ENCODE measurements around the gene RPS8. TPM values are rescaled to one million over a fixed set of nuclear protein-coding genes. Genes with fewer than 3 reads are reported as not detected.

Gene RPS8
- total and polyA plus RNA-seq, 4 donors, result 1,373 to 3,400 (median 1,929) TPM

- intact Hi-C loops (cut with DNase I), result loop anchor here in 1 of 2 donors (5.0 kb wide), 1 partner anchor 40 kb away; the partner anchor contains the start of gene KIF2C
- no peak overlapping the region for H3K4me3 ChIP-seq (ENCODE audit: low read length in 2 of 2)
Observed at GRCh38 chr1:44777547-44777946, 2.2 kb downstream of the RPS8 start.

GRCh38 chr1:44777969-44778635, 2.8 kb downstream of the RPS8 start:
- Histone ChIP-seq H3K9me3 (ENCODE audit: control insufficient read depth, low read length) (no peaks in the 10 kb centered on the region), H3K27ac (ENCODE audit: low read depth in 1 of 2, low read length in 2 of 2) (no peak overlapping the region), H3K36me3 (ENCODE audit: control insufficient read depth in 1 of 2, insufficient read depth in 2 of 2, low read length in 1 of 2) (peaks cover 0 to 7% of the 10 kb centered on the region in 2 donors), H3K4me1 (ENCODE audit: control insufficient read depth in 1 of 2, insufficient read depth in 2 of 2, low read length in 2 of 2) (no peaks in the 10 kb centered on the region), H3K4me3 (ENCODE audit: low read length in 2 of 2) (no peak overlapping the region), H3K27me3 (ENCODE audit: control insufficient read depth in 1 of 2, insufficient read depth in 2 of 2, low read length in 1 of 2) (no peaks in the 10 kb centered on the region)
- no peak for ATAC-seq (ENCODE audit: low FRiP score)
- peak in 1 of 2 donors; percentile 57 for DNase-seq
- 72% methylated on average over 13 of the region's 13 CpGs for WGBS, 2 donors
- intact Hi-C loops (cut with DNase I), result loop anchor here in 1 of 2 donors (5.0 kb wide), 1 partner anchor 41 kb away; the partner anchor contains the start of gene KIF2C

More at GRCh38 chr1:44777547-44777946, 2.2 kb downstream of the RPS8 start:
- Histone ChIP-seq H3K4me1 (ENCODE audit: control insufficient read depth in 1 of 2, insufficient read depth in 2 of 2, low read length in 2 of 2) (no peaks in the 10 kb centered on the region), H3K27me3 (ENCODE audit: control insufficient read depth in 1 of 2, insufficient read depth in 2 of 2, low read length in 1 of 2) (no peaks in the 10 kb centered on the region), H3K9me3 (ENCODE audit: control insufficient read depth, low read length) (no peaks in the 10 kb centered on the region), H3K27ac (ENCODE audit: low read depth in 1 of 2, low read length in 2 of 2) (no peak overlapping the region), H3K36me3 (ENCODE audit: control insufficient read depth in 1 of 2, insufficient read depth in 2 of 2, low read length in 1 of 2) (peaks cover 0 to 7% of the 10 kb centered on the region in 2 donors)
- WGBS, 2 donors, result 82% methylated on average over 14 of the region's 14 CpGs
- ATAC-seq (ENCODE audit: low FRiP score), result no peak
- peak in 1 of 2 donors; percentile 58 for DNase-seq

DNA sequence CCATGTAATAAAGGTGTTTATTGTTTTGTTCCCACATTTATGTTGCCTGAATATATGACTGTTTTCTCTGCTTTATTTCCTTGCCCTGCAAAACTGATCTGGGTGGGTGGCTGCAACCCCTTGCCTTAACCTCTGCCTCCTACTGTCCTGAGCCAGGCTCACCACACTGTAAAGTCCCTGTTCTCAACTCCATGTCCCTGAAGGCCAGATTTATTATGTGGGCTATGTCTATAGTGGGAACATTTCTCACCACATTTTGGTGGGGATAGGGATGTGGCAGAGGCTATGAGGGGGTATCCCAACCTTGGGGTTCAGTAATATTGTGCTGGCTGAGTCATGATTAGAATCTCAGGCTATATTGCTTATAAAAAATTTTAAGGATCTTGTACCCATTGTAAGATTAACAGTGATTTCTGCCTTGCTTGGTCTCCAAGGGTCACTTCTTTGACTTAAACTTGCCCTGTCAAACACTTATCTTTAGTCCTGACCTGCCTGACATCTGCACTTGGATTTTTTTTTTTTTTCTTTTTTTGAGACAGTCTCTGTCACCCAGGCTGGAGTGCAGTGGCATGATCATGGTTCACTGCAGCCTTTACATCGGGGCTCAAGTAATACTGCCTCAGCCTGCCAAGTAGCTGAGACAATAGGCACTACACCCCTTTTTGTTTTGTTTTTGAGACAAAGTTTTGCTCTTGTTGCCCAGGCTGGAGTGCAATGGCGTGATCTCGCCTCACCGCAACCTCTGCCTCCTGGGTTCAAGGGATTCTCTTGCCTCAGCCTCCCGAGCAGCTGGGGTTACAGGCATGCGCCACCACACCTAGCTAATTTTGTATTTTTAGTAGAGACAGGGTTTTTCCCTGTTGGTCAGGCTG, 3.6 kb downstream of the RPS8 start:
- Histone ChIP-seq H3K36me3 (ENCODE audit: control insufficient read depth in 1 of 2, insufficient read depth in 2 of 2, low read length in 1 of 2) (peaks cover 0 to 7% of the 10 kb centered on the region in 2 donors), H3K4me3 (ENCODE audit: low read length in 2 of 2) (no peak overlapping the region), H3K9me3 (ENCODE audit: control insufficient read depth, low read length) (no peaks in the 10 kb centered on the region), H3K27me3 (ENCODE audit: control insufficient read depth in 1 of 2, insufficient read depth in 2 of 2, low read length in 1 of 2) (no peaks in the 10 kb centered on the region), H3K4me1 (ENCODE audit: control insufficient read depth in 1 of 2, insufficient read depth in 2 of 2, low read length in 2 of 2) (no peaks in the 10 kb centered on the region), H3K27ac (ENCODE audit: low read depth in 1 of 2, low read length in 2 of 2) (no peak overlapping the region)
- intact Hi-C loops (cut with DNase I), result loop anchor here in 1 of 2 donors (5.0 kb wide), 1 partner anchor 42 kb away; the partner anchor contains the start of gene KIF2C
- DNase-seq, result peak in 1 of 2 donors; percentile 27
- WGBS, 2 donors, result 92 to 95% methylated on average over 6 of the region's 6 CpGs
- ATAC-seq (ENCODE audit: low FRiP score), result no peak

GRCh38 chr1:44780583-44781121, 5.3 kb downstream of the RPS8 start:
- WGBS, 2 donors, result 90 to 92% methylated on average over 14 of the region's 14 CpGs
- Histone ChIP-seq H3K36me3 (ENCODE audit: control insufficient read depth in 1 of 2, insufficient read depth in 2 of 2, low read length in 1 of 2) (peaks cover 0 to 7% of the 10 kb centered on the region in 2 donors), H3K4me3 (ENCODE audit: low read length in 2 of 2) (no peak overlapping the region), H3K4me1 (ENCODE audit: control insufficient read depth in 1 of 2, insufficient read depth in 2 of 2, low read length in 2 of 2) (no peaks in the 10 kb centered on the region), H3K27ac (ENCODE audit: low read depth in 1 of 2, low read length in 2 of 2) (no peak overlapping the region), H3K9me3 (ENCODE audit: control insufficient read depth, low read length) (no peaks in the 10 kb centered on the region), H3K27me3 (ENCODE audit: control insufficient read depth in 1 of 2, insufficient read depth in 2 of 2, low read length in 1 of 2) (no peaks in the 10 kb centered on the region)
- intact Hi-C loops (cut with DNase I), result loop anchor here in 1 of 2 donors (10.0 kb wide), 1 partner anchor 54 kb away; no protein-coding TSS in a partner anchor
- DNase-seq (peak in 1 of 2 donors; percentile 43), ATAC-seq (ENCODE audit: low FRiP score) (no peak)

GRCh38 chr1:44783697-44784093, 8.4 kb downstream of the RPS8 start:
- H3K27me3 ChIP-seq (ENCODE audit: control insufficient read depth in 1 of 2, insufficient read depth in 2 of 2, low read length in 1 of 2), result no peaks in the 10 kb centered on the region
- no peaks in the 10 kb centered on the region for H3K9me3 ChIP-seq (ENCODE audit: control insufficient read depth, low read length)
- intact Hi-C loops (cut with DNase I), result loop anchor here in 1 of 2 donors (10.0 kb wide), 1 partner anchor 51 kb away; no protein-coding TSS in a partner anchor
- H3K4me3 ChIP-seq (ENCODE audit: low read length in 2 of 2), result no peak overlapping the region
- ATAC-seq (ENCODE audit: low FRiP score) (no peak), DNase-seq (no peak)
- no peaks in the 10 kb centered on the region for H3K36me3 ChIP-seq (ENCODE audit: control insufficient read depth in 1 of 2, insufficient read depth in 2 of 2, low read length in 1 of 2)
- 28 to 37% methylated on average over 8 of the region's 8 CpGs for WGBS, 2 donors
- H3K4me1 ChIP-seq (ENCODE audit: control insufficient read depth in 1 of 2, insufficient read depth in 2 of 2, low read length in 2 of 2), result no peaks in the 10 kb centered on the region
- no peak overlapping the region for H3K27ac ChIP-seq (ENCODE audit: low read depth in 1 of 2, low read length in 2 of 2)

DNA sequence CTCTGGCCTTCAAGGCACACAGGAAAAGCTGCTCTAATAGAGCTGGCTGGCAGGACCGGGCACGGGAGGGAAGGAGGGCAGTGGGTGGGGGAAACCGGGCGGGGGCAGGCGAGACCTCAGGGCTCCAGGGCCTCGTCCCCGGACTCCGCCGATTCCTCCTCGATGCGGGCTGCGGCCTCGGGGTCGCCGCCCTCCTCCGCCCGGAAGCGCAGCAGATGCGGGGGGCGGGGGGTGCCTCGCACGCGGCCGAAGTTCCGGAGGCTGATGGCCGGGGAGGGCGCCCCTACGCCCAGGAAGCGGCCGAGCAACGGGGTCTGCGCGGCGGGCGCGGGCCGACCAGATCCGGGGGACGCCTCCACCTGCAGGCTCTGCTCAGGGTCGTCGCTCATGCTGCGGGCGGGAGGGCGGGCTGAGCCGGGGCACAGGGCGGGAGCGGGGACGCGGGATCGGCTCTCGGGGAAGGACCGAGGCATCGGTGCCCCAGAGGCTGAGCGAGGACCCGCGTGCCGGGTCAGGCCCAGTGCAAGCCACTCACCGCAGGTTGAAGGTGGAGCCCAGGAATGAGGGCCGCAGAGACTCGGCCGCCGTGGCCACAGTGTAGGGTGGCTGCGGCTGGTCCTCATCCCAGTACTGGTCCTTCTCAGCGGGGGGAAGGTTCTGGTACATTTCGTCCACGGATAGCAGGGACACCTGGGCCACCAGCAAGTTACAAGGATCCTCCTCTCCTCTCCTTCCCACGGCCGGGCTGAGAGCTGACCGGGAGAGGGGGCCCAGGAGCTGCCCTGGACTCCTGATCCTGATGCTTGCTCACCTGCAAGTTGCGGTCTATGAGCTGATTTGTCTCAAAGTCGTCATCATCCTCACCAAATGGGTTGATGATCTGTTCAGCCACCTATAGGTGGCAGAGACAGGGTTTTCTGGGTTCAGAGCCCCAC, 9.0 kb downstream of the RPS8 start:
- intact Hi-C loops (cut with DNase I), result loop anchor here (5.0 to 10.0 kb wide), 2 partner anchors 48 to 50 kb away; no protein-coding TSS in a partner anchor
- Histone ChIP-seq H3K4me1 (ENCODE audit: control insufficient read depth in 1 of 2, insufficient read depth in 2 of 2, low read length in 2 of 2) (no peaks in the 10 kb centered on the region), H3K36me3 (ENCODE audit: control insufficient read depth in 1 of 2, insufficient read depth in 2 of 2, low read length in 1 of 2) (no peaks in the 10 kb centered on the region), H3K27me3 (ENCODE audit: control insufficient read depth in 1 of 2, insufficient read depth in 2 of 2, low read length in 1 of 2) (no peaks in the 10 kb centered on the region), H3K9me3 (ENCODE audit: control insufficient read depth, low read length) (no peaks in the 10 kb centered on the region), H3K27ac (ENCODE audit: low read depth in 1 of 2, low read length in 2 of 2) (no peak overlapping the region), H3K4me3 (ENCODE audit: low read length in 2 of 2) (peak overlapping the region in 1 of 2 donors; percentile 38)
- DNase-seq, result peak in 1 of 2 donors; percentile 78
- 7 to 13% methylated on average over 44 to 71 of the region's 71 CpGs for WGBS, 2 donors
- peak; percentile 28 for ATAC-seq (ENCODE audit: low FRiP score)

- DNase-seq (peak in 1 of 2 donors; percentile 73), ATAC-seq (ENCODE audit: low FRiP score) (no peak)
- no peaks in the 10 kb centered on the region for H3K27me3 ChIP-seq (ENCODE audit: control insufficient read depth in 1 of 2, insufficient read depth in 2 of 2, low read length in 1 of 2)
- H3K27ac ChIP-seq (ENCODE audit: low read depth in 1 of 2, low read length in 2 of 2), result no peak overlapping the region
- no peaks in the 10 kb centered on the region for H3K36me3 ChIP-seq (ENCODE audit: control insufficient read depth in 1 of 2, insufficient read depth in 2 of 2, low read length in 1 of 2)
- intact Hi-C loops (cut with DNase I), result loop anchor here (5.0 to 10.0 kb wide), 2 partner anchors 47 to 50 kb away; no protein-coding TSS in a partner anchor
- H3K4me1 ChIP-seq (ENCODE audit: control insufficient read depth in 1 of 2, insufficient read depth in 2 of 2, low read length in 2 of 2), result no peaks in the 10 kb centered on the region
- WGBS, 2 donors, result 67% methylated on average over 6 of the region's 6 CpGs
- no peak overlapping the region for H3K4me3 ChIP-seq (ENCODE audit: low read length in 2 of 2)
- H3K9me3 ChIP-seq (ENCODE audit: control insufficient read depth, low read length), result no peaks in the 10 kb centered on the region
Observed at GRCh38 chr1:44785029-44785380, 9.7 kb downstream of the RPS8 start.
